GM12891 (cell line): ENCODE data around the gene PTPN4.

Experiments used
- DNase-seq: peaks from one replicate; pipeline ENCODE4 v3.0.0; 2011; ENCODE audit warnings: low spot score; ENCODE audit not compliant: insufficient read length
- FAIRE-seq: peaks from 2 replicates; lab custom pipeline; 2011; peaks lifted over from hg19 to GRCh38; lab: Jason Lieb, UNC
- PAX5 ChIP-seq: IDR thresholded peaks from 2 replicates; pipeline ENCODE4 v1.6.1; 2011; ENCODE audit warnings: low read length, moderate library complexity, mild to moderate bottlenecking; ENCODE audit not compliant: insufficient read depth, severe bottlenecking
- POLR2A ChIP-seq: IDR thresholded peaks from 2 replicates; pipeline ENCODE4 v1.6.1; 2011; ENCODE audit warnings: low read depth, low read length, control low read depth
- POLR2AphosphoS5 ChIP-seq: IDR thresholded peaks from 2 replicates; pipeline ENCODE4 v1.6.1; 2011; ENCODE audit warnings: low read depth, low read length, control low read depth
- POU2F2 ChIP-seq: IDR thresholded peaks from 2 replicates; pipeline ENCODE4 v1.6.1; 2011; ENCODE audit warnings: low read depth, mild to moderate bottlenecking, control low read depth, low read length, moderate library complexity
- SPI1 ChIP-seq: IDR thresholded peaks from 2 replicates; pipeline ENCODE4 v1.6.1; 2011; ENCODE audit warnings: low read depth, low read length, control low read depth
- TAF1 ChIP-seq: IDR thresholded peaks from 2 replicates; pipeline ENCODE4 v1.6.1; 2011; ENCODE audit warnings: low read depth, low read length, control low read depth

The PTPN4 gene

DNA sequence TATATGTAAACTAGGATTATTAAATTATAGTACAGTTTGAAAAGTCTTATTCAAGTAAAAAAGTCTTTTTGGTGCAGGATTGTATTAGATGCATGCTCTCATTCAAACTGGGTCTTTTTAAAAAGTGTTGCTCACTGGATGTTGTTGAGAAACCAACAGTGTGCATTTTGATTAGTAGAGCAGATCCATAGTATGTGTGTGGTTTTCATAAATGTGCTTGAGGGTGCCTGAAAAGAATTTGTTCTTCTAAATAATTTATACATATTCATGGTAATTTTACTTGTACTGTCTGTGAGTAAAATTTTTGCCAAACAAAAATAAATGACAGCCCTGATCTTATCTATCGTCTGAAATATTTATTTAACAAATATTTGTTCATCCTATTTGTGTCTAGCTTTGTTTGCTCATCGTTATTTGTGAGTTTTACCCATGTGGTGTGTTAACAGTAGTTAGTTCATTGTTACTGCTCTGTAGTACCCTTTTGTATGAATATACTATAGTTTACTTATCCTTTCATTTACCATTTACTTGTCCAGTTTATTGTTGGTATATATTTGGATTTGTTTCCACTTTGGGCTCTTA is 50.4 kb downstream of the PTPN4 start:
- FAIRE-seq (no peak), DNase-seq (no peak)
- TF ChIP-seq POLR2A, result no peak
- TF ChIP-seq POU2F2, result no peak
- no peak for TF ChIP-seq POLR2AphosphoS5
- no peak for TF ChIP-seq PAX5
- TF ChIP-seq SPI1, result no peak
- TF ChIP-seq TAF1, result no peak

DNA sequence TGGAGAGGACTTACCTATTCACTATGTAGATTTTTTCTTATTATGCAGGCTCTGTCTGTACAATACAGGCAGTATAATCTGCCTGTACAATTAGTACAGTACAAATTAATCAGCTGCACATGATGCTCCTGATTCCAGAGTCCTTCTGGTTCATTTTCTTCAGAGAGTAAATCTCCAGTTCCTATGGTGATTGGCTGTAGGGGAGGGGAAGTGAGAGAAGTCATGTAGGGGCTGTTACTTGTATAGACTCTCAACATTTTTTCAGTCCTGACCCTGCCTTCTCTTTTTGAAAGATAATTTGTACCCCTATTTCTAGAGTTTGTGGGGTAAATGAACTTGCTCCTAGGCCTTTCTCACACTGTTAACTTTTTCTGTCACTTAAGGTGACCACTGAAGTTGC is 54.5 kb downstream of the PTPN4 start:
- no peak for TF ChIP-seq POU2F2
- peak; percentile 74 for TF ChIP-seq SPI1
- TF ChIP-seq POLR2AphosphoS5, result no peak
- no peak for TF ChIP-seq PAX5
- TF ChIP-seq POLR2A, result no peak
- DNase-seq (no peak), FAIRE-seq (peak; percentile 33)

GRCh38 chr2:119818792-119819191 is 59.1 kb downstream of the PTPN4 start:
- no peak for FAIRE-seq

DNA sequence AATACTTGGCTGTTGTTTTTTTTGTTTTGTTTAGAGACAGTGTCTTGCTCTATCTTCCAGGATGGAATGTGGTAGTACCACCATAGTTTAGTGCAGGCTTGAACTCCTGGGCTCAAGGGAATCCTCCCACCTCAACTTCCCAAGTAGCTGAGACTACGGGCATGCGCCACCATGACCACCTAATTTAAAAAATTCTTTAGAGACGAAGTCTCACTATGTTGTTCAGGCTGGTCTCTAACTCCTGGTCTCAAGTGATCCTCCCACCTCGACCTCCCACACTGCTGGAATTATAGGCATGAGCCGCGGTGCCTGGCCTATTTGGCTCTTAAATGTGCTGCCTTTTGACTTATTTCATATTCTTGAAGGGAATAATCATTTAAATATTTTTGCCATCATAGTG is 60.1 kb downstream of the PTPN4 start:
- no peak for FAIRE-seq
- no peak for DNase-seq
- TF ChIP-seq PAX5 (no peak), POLR2AphosphoS5 (no peak), POU2F2 (no peak), TAF1 (no peak)

More at GRCh38 chr2:119818792-119819191, 59.1 kb downstream of the PTPN4 start:
- DNase-seq, result no peak
- TF ChIP-seq TAF1 (no peak), POU2F2 (no peak), SPI1 (no peak), PAX5 (no peak), POLR2A (no peak), POLR2AphosphoS5 (no peak)

DNA sequence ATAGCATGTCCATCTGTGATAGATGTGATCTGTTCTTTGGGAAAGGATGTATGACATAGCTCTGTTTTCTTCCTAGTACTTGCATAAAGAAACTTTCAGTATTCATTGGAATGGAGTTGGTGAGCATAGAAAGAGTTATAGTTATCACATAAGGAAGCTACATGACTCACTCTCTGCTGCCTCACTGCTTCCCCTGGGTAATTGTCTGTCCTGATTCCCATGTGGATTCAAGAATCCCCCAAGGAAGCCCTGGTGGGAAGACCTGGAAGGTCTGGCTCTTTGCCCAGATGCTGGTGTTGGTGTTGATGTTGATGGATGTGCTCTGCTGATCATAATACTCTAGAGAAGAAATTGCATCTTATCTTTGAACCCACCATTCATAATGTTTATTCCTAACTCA is 60.6 kb downstream of the PTPN4 start:
- FAIRE-seq, result no peak
- DNase-seq, result no peak
- TF ChIP-seq SPI1 (no peak), PAX5 (no peak), TAF1 (no peak), POLR2AphosphoS5 (no peak), POU2F2 (no peak), POLR2A (no peak)

GRCh38 chr2:119821266-119821665 is 61.5 kb downstream of the PTPN4 start:
- no peak for TF ChIP-seq POU2F2
- no peak for TF ChIP-seq PAX5
- no peak for TF ChIP-seq SPI1
- no peak for TF ChIP-seq POLR2AphosphoS5
- TF ChIP-seq TAF1, result no peak
- no peak for TF ChIP-seq POLR2A
- DNase-seq (no peak), FAIRE-seq (no peak)

GRCh38 chr2:119823734-119824334 is 64.1 kb downstream of the PTPN4 start:
- DNase-seq (peak; percentile 11), FAIRE-seq (no peak)
- TF ChIP-seq POU2F2, result no peak
- no peak for TF ChIP-seq PAX5
- TF ChIP-seq POLR2AphosphoS5, result no peak
- no peak for TF ChIP-seq SPI1
- no peak for TF ChIP-seq POLR2A
- no peak for TF ChIP-seq TAF1

DNA sequence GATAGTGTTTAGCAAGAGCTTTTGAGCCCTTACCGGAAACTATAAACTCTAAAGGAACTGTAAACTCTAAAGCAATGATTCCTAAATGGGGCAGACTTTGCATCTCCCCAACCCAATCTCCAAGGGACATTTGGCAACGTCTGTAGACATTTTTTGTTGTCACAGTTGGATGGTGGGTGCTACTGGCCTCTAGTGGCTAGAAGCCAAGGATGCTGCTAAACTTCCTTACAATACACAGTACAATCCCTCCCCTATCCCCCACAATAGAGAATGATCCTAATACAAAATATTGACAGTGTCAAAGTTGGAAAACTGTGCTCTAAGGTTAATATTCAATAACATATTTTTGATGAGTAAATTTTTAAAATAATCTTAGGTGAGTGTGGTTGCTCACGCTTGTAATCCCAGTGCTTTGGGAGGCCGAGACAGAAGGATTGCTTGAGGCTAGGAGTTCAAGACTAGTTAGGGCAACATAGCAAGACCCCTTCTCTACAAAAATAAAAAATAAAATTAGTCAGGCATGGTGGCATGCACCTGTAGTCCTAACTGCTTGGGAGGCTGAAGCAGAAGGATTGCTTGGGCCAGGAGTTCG is 66.7 kb downstream of the PTPN4 start:
- TF ChIP-seq SPI1 (no peak), POLR2AphosphoS5 (no peak), PAX5 (no peak), POU2F2 (no peak), TAF1 (no peak), POLR2A (no peak)
- FAIRE-seq (peak; percentile 78), DNase-seq (no peak)

GRCh38 chr2:119827866-119828507 is 68.3 kb downstream of the PTPN4 start:
- FAIRE-seq (peak; percentile 20), DNase-seq (no peak)
- TF ChIP-seq PAX5 (no peak), POU2F2 (no peak), TAF1 (no peak), POLR2AphosphoS5 (no peak), POLR2A (no peak), SPI1 (no peak)

DNA sequence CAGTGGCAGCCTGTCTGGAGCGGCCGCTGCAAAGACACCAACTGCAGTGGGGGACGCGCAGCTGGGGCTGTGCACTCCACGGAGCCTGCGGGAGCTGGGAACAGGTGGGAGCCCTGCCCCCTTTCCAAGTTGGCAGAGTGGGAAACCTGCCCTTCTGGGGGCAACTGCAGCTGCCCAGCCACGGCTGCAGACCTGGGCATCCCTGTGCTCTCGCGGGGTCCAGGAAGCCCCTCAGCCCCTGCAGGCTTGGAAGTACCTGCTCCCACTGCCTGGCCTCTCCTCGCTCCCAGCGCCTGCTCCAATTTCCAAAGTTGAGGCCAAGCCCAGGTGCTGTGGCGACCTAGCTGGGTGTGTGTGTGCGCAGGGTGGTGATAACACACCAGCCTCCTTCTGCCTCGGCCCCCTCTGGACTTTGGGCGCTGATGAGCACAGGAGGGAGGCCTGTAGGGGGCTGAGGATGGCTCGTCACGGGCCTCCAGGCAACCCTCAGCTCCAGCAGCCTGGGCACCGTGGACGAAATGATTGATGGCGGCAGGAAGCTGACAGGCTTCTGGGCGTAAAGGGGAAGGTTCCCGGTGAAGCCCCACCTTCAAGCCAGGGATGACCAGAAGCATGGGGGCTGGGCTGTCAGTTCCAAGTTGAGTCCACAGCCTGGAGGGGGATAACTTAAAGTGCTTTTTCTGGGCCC is 76.9 kb downstream of the PTPN4 start:
- FAIRE-seq (no peak), DNase-seq (no peak)
- TF ChIP-seq POLR2A, result no peak
- no peak for TF ChIP-seq POLR2AphosphoS5
- TF ChIP-seq SPI1, result no peak
- TF ChIP-seq TAF1, result no peak
- no peak for TF ChIP-seq POU2F2
